Measurements from ENCODE around the gene TTC27. TPM values are rescaled to one million over a fixed set of nuclear protein-coding genes. Genes with fewer than 3 reads are reported as not detected.

TTC27 gene
- polyA plus RNA-seq, 3 donors = 4.0 to 4.8 (median 4.4) TPM

- Histone ChIP-seq H3K9ac (ENCODE audit: insufficient read depth, low read length, poor library complexity, severe bottlenecking) (no peak overlapping the region), H3K36me3 (replicated peaks in 1 of 2; ENCODE audit: control insufficient read depth in 1 of 2, insufficient read depth in 2 of 2, low read length in 2 of 2) (peaks cover 6 to 35% of the 10 kb centered on the region in 2 donors), H3K79me2 (ENCODE audit: insufficient read depth, low read length) (no peaks in the 10 kb centered on the region), H3K9me3 (replicated peaks in 1 of 2; ENCODE audit: control insufficient read depth in 1 of 2, insufficient read depth in 1 of 2, low read length in 2 of 2) (no peaks in the 10 kb centered on the region), H3K4me1 (ENCODE audit: control insufficient read depth in 1 of 2, insufficient read depth in 2 of 2, low read length in 2 of 2) (no peaks in the 10 kb centered on the region), H3K27me3 (ENCODE audit: control insufficient read depth in 2 of 2, insufficient read depth in 2 of 2, low read length in 2 of 2) (no peaks in the 10 kb centered on the region), H4K20me1 (ENCODE audit: insufficient read depth, low read length) (no peaks in the 10 kb centered on the region), H2AFZ (ENCODE audit: insufficient read depth, low read depth, low read length, poor library complexity, severe bottlenecking) (no peak overlapping the region), H3K27ac (ENCODE audit: low read depth in 1 of 2, low read length in 2 of 2) (no peak overlapping the region), H3K4me3 (replicated peaks in 1 of 3; ENCODE audit: low read depth in 2 of 3, low read length in 3 of 3) (no peak overlapping the region), H3K4me2 (replicated peaks; ENCODE audit: extremely low read depth, low read length, poor library complexity, severe bottlenecking) (no peak overlapping the region)
- Mint-ChIP-seq H3K36me3 (peaks cover 37 to 51% of the 10 kb centered on the region in 2 donors), H3K27ac (no peak overlapping the region), H3K9me3 (peaks cover 0 to 7% (median 0%) of the 10 kb centered on the region in 7 donors), H3K4me1 (no peaks in the 10 kb centered on the region), H3K4me3 (no peak overlapping the region), H3K27me3 (ENCODE audit: low read depth in 3 of 3) (no peaks in the 10 kb centered on the region)
- intact Hi-C loops (cut with micrococcal nuclease) = no loop called here
- TF ChIP-seq, protein P1, sequence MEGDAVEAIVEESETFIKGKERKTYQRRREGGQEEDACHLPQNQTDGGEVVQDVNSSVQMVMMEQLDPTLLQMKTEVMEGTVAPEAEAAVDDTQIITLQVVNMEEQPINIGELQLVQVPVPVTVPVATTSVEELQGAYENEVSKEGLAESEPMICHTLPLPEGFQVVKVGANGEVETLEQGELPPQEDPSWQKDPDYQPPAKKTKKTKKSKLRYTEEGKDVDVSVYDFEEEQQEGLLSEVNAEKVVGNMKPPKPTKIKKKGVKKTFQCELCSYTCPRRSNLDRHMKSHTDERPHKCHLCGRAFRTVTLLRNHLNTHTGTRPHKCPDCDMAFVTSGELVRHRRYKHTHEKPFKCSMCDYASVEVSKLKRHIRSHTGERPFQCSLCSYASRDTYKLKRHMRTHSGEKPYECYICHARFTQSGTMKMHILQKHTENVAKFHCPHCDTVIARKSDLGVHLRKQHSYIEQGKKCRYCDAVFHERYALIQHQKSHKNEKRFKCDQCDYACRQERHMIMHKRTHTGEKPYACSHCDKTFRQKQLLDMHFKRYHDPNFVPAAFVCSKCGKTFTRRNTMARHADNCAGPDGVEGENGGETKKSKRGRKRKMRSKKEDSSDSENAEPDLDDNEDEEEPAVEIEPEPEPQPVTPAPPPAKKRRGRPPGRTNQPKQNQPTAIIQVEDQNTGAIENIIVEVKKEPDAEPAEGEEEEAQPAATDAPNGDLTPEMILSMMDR (IDR thresholded peaks at IDR 0.05) = no peak
- no peak for DNase-seq
Measured at GRCh38 chr2:32746669-32747068, 118.8 kb downstream of the TTC27 start.

DNA sequence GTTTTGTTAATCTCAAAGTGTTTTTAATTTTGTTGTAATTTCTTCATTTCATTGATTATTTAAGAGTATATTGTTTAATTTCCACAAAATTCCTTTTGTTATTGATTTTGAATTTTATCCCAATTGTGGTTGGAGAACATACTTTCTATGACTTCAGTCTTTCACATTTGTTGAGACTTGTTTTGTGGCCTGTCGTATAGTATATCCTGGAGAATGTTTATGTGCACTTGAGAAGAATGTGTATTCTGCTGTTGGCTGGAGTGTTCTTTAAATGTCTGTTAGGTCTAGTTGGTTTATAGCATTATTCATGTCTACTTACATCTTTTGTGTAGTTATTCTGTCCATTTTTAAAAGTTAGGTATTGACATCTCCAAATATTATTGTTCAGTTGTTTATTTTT, 120.3 kb downstream of the TTC27 start:
- no peaks in the 10 kb centered on the region for H3K9me3 ChIP-seq (replicated peaks in 1 of 2; ENCODE audit: control insufficient read depth in 1 of 2, insufficient read depth in 1 of 2, low read length in 2 of 2)
- peaks cover 6 to 30% of the 10 kb centered on the region in 2 donors for H3K36me3 ChIP-seq (replicated peaks in 1 of 2; ENCODE audit: control insufficient read depth in 1 of 2, insufficient read depth in 2 of 2, low read length in 2 of 2)
- no peak for DNase-seq
- no peaks in the 10 kb centered on the region for H4K20me1 ChIP-seq (ENCODE audit: insufficient read depth, low read length)
- H3K79me2 ChIP-seq (ENCODE audit: insufficient read depth, low read length) = no peaks in the 10 kb centered on the region
- Mint-ChIP-seq H3K27ac (no peak overlapping the region), H3K27me3 (ENCODE audit: low read depth in 3 of 3) (no peaks in the 10 kb centered on the region), H3K4me3 (no peak overlapping the region), H3K4me1 (no peaks in the 10 kb centered on the region), H3K36me3 (peaks cover 37 to 50% of the 10 kb centered on the region in 2 donors), H3K9me3 (peaks cover 0 to 11% (median 2%) of the 10 kb centered on the region in 7 donors)
- no peak overlapping the region for H3K4me2 ChIP-seq (replicated peaks; ENCODE audit: extremely low read depth, low read length, poor library complexity, severe bottlenecking)
- H3K4me1 ChIP-seq (ENCODE audit: control insufficient read depth in 1 of 2, insufficient read depth in 2 of 2, low read length in 2 of 2) = no peaks in the 10 kb centered on the region
- no peak overlapping the region for H3K27ac ChIP-seq (ENCODE audit: low read depth in 1 of 2, low read length in 2 of 2)
- intact Hi-C loops (cut with micrococcal nuclease) = no loop called here
- H3K4me3 ChIP-seq (replicated peaks in 1 of 3; ENCODE audit: low read depth in 2 of 3, low read length in 3 of 3) = no peak overlapping the region
- no peaks in the 10 kb centered on the region for H3K27me3 ChIP-seq (ENCODE audit: control insufficient read depth in 2 of 2, insufficient read depth in 2 of 2, low read length in 2 of 2)
- no peak overlapping the region for H2AFZ ChIP-seq (ENCODE audit: insufficient read depth, low read depth, low read length, poor library complexity, severe bottlenecking)
- no CpG with 5 or more reads among the region's 1 CpG for WGBS (ENCODE audit: insufficient coverage)
- TF ChIP-seq, protein P1 (IDR thresholded peaks at IDR 0.05) = no peak
- H3K9ac ChIP-seq (ENCODE audit: insufficient read depth, low read length, poor library complexity, severe bottlenecking) = no peak overlapping the region
